ENCODE measurements around the gene OMA1. TPM values are rescaled to one million over a fixed set of nuclear protein-coding genes. Genes with fewer than 3 reads are reported as not detected.

Gene OMA1
- total RNA-seq, 1 donor from 2014 or later = 33.4 TPM

- DNase-seq = no peak
- intact Hi-C loops (cut with DNase I) = no loop called here
- TF ChIP-seq CTCF (IDR thresholded peaks at IDR 0.05) = no peak
- ATAC-seq = no peak
- no peaks in the 10 kb centered on the region for H3K9me3 ChIP-seq
- H3K36me3 ChIP-seq = no peaks in the 10 kb centered on the region
- H3K27ac ChIP-seq = no peak overlapping the region
- no peaks in the 10 kb centered on the region for H3K27me3 ChIP-seq (ENCODE audit: low read depth)
- H3K4me3 ChIP-seq = no peak overlapping the region
- peaks cover 48% of the 10 kb centered on the region for H3K4me1 ChIP-seq
Measured at GRCh38 chr1:58588396-58588795, 41.9 kb upstream of the OMA1 start.

GRCh38 chr1:58587667-58588066 is 41.1 kb upstream of the OMA1 start:
- no peak for DNase-seq
- H3K27me3 ChIP-seq (ENCODE audit: low read depth) = no peaks in the 10 kb centered on the region
- no peak for TF ChIP-seq CTCF (IDR thresholded peaks at IDR 0.05)
- H3K36me3 ChIP-seq = no peaks in the 10 kb centered on the region
- H3K4me1 ChIP-seq = peaks cover 43% of the 10 kb centered on the region
- no peak for ATAC-seq
- H3K9me3 ChIP-seq = no peaks in the 10 kb centered on the region
- H3K4me3 ChIP-seq = no peak overlapping the region
- intact Hi-C loops (cut with DNase I) = no loop called here
- no peak overlapping the region for H3K27ac ChIP-seq

GRCh38 chr1:58586271-58586670 is 39.7 kb upstream of the OMA1 start:
- Histone ChIP-seq H3K9me3 (no peaks in the 10 kb centered on the region), H3K4me1 (peaks cover 37% of the 10 kb centered on the region), H3K4me3 (no peak overlapping the region), H3K27me3 (ENCODE audit: low read depth) (no peaks in the 10 kb centered on the region), H3K27ac (peak overlapping the region; percentile 82), H3K36me3 (no peaks in the 10 kb centered on the region)
- no peak for DNase-seq
- ATAC-seq = no peak
- TF ChIP-seq CTCF (IDR thresholded peaks at IDR 0.05) = no peak
- intact Hi-C loops (cut with DNase I) = no loop called here

GRCh38 chr1:58585581-58586151 is 39.1 kb upstream of the OMA1 start:
- peaks cover 37% of the 10 kb centered on the region for H3K4me1 ChIP-seq
- ATAC-seq = peak; percentile 86 to 89
- TF ChIP-seq CTCF (IDR thresholded peaks at IDR 0.05) = no peak
- H3K36me3 ChIP-seq = no peaks in the 10 kb centered on the region
- no peaks in the 10 kb centered on the region for H3K27me3 ChIP-seq (ENCODE audit: low read depth)
- intact Hi-C loops (cut with DNase I) = no loop called here
- H3K9me3 ChIP-seq = no peaks in the 10 kb centered on the region
- no peak overlapping the region for H3K4me3 ChIP-seq
- DNase-seq = peak; percentile 63
- peak overlapping the region; percentile 82 for H3K27ac ChIP-seq

GRCh38 chr1:58585166-58585565 is 38.6 kb upstream of the OMA1 start:
- ATAC-seq (peak; percentile 32 to 40), DNase-seq (no peak)
- Histone ChIP-seq H3K27me3 (ENCODE audit: low read depth) (no peaks in the 10 kb centered on the region), H3K4me1 (peaks cover 37% of the 10 kb centered on the region), H3K9me3 (no peaks in the 10 kb centered on the region), H3K4me3 (no peak overlapping the region), H3K36me3 (no peaks in the 10 kb centered on the region), H3K27ac (peak overlapping the region; percentile 82)
- TF ChIP-seq CTCF (IDR thresholded peaks at IDR 0.05) = no peak
- intact Hi-C loops (cut with DNase I) = no loop called here

Data from lower lobe of right lung (tissue), 2 donors.